ENCODE data around the gene MOB3C. TPM values are rescaled to one million over a fixed set of nuclear protein-coding genes. Genes with fewer than 3 reads are reported as not detected.

Gene MOB3C
- total and polyA plus RNA-seq, 2 experiments from 2014 or later = 5.5 to 6.2 TPM

DNA sequence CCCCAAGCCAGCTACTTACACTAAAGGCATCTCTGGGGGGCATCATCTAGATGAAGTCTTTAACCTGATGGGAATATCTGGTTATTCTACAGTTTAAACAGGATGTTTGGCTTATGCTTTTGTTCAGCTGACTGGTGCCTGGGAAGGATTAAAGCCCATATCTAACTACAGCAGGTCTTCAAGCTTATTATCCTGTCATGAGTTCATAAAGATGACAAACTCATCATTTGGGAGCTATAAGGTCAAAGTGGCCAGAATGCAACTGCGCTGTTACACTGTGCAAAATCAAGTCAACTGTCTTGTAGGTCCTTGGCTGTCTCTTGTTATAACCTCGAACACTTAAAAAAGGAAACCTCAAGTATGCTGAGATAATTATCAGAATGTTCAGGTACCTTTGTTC is 18.6 kb upstream of the MOB3C start:
- no peaks in the 10 kb centered on the region for H3K4me1 ChIP-seq (ENCODE audit: low read depth)
- TF ChIP-seq, protein P1, sequence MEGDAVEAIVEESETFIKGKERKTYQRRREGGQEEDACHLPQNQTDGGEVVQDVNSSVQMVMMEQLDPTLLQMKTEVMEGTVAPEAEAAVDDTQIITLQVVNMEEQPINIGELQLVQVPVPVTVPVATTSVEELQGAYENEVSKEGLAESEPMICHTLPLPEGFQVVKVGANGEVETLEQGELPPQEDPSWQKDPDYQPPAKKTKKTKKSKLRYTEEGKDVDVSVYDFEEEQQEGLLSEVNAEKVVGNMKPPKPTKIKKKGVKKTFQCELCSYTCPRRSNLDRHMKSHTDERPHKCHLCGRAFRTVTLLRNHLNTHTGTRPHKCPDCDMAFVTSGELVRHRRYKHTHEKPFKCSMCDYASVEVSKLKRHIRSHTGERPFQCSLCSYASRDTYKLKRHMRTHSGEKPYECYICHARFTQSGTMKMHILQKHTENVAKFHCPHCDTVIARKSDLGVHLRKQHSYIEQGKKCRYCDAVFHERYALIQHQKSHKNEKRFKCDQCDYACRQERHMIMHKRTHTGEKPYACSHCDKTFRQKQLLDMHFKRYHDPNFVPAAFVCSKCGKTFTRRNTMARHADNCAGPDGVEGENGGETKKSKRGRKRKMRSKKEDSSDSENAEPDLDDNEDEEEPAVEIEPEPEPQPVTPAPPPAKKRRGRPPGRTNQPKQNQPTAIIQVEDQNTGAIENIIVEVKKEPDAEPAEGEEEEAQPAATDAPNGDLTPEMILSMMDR (IDR thresholded peaks at IDR 0.05; ENCODE audit: low read depth, low read length) = no peak
- H3K27ac ChIP-seq = no peak overlapping the region
- no peaks in the 10 kb centered on the region for H3K27me3 ChIP-seq
- DNase-seq (ENCODE audit: low read depth in 1 of 2, low spot score in 1 of 2) = no peak
- peaks cover 42% of the 10 kb centered on the region for H3K36me3 ChIP-seq
- H3K4me3 ChIP-seq = no peak overlapping the region
- H3K9me3 ChIP-seq (ENCODE audit: low read depth) = no peaks in the 10 kb centered on the region

DNA sequence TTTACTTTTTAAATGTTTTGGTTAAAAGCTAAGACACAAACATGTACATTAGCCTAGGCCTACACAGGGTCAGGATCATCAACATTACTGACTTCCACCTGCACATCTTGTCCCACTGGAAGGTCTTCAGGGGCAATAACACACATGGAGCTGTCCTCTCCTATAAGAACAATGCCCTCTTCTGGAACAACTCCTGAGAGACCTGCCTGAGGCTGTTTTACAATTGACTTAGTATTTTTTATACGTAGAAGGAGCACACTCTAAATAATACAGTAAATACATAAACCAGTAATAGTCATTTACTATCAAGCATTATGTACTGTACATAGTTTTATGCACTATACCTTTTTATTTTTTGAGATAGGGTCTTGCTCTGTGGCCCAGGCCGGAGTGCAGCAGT is 14.1 kb upstream of the MOB3C start:
- Histone ChIP-seq H3K4me3 (no peak overlapping the region), H3K36me3 (peaks cover 43% of the 10 kb centered on the region), H3K9me3 (ENCODE audit: low read depth) (no peaks in the 10 kb centered on the region), H3K27me3 (no peaks in the 10 kb centered on the region), H3K4me1 (ENCODE audit: low read depth) (no peaks in the 10 kb centered on the region), H3K27ac (no peak overlapping the region)
- DNase-seq (ENCODE audit: low read depth in 1 of 2, low spot score in 1 of 2) = no peak
- TF ChIP-seq, protein P1 (IDR thresholded peaks at IDR 0.05; ENCODE audit: low read depth, low read length) = no peak

DNA sequence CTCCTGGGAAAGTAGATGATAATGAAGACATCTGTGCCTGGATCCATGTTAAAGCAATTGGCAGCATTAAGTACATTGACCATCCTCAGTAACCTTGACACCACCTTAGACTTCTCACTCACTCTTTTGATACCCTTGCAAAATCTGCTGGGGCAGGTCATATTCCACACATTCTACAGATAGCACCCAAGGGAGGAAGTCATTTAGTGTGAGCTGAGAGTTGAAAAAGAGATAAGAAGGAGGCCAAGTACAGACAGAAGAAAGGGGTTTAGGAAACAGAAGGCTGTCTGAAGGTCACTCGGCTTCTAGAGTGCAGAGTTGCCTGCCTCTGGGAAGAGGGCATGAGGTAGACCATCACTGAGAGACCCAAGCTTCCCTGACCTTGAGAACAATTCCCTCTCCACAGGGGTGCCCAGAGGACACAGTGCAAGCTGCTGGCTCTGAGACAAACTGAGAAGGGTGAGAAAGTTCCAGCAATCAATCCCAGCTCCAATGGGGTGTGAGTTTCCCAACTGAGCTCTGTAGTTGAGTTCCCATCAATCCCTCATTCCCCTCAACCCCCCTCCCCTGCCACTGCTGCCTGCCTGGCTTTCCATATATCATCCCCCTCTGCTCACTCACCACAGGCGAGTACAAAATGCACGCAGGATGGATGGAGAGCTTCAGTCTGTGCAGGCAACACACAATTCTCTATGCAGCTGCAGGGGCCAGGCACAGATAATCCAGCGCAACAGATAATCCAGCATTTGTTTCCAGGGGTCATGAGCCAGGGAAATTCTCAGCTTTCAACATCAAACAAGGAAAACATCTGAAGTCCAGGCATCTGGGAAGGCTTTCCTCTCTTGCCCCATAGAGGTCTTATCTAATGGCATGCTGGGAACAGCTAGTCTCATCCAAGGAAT is 7.4 kb upstream of the MOB3C start:
- Histone ChIP-seq H3K4me1 (ENCODE audit: low read depth) (peaks cover 12% of the 10 kb centered on the region), H3K27ac (no peak overlapping the region), H3K27me3 (no peaks in the 10 kb centered on the region), H3K9me3 (ENCODE audit: low read depth) (no peaks in the 10 kb centered on the region), H3K36me3 (no peaks in the 10 kb centered on the region), H3K4me3 (no peak overlapping the region)
- TF ChIP-seq, protein P1 (IDR thresholded peaks at IDR 0.05; ENCODE audit: low read depth, low read length) = no peak
- peak in 1 of 2 donors; percentile 75 for DNase-seq (ENCODE audit: low read depth in 1 of 2, low spot score in 1 of 2)

DNA sequence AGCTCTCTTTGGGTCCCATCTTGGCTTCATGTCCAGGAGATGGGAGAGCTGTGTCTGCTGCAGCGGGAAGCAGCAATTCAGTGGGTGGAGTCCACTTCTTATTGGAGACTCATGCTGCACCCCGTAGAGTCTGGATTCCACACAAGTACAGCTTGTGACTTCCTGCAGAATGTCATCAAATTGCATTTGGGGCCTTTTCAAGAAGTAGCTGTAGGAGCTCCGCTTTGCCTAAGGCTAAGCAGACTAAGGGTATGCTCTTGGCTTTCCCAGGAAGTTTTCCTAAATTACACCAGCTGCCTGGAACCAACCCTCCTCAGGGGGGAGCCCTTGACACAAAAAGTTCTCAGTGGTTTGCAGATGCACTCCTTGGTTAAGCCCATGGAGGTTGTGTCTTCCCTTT is 5.7 kb upstream of the MOB3C start:
- peaks cover 14% of the 10 kb centered on the region for H3K4me1 ChIP-seq (ENCODE audit: low read depth)
- H3K4me3 ChIP-seq = no peak overlapping the region
- H3K27ac ChIP-seq = no peak overlapping the region
- DNase-seq (ENCODE audit: low read depth in 1 of 2, low spot score in 1 of 2) = peak in 1 of 2 donors; percentile 50
- no peaks in the 10 kb centered on the region for H3K27me3 ChIP-seq
- TF ChIP-seq, protein P1 (IDR thresholded peaks at IDR 0.05; ENCODE audit: low read depth, low read length) = peak; percentile 56
- H3K36me3 ChIP-seq = no peaks in the 10 kb centered on the region
- no peaks in the 10 kb centered on the region for H3K9me3 ChIP-seq (ENCODE audit: low read depth)

DNA sequence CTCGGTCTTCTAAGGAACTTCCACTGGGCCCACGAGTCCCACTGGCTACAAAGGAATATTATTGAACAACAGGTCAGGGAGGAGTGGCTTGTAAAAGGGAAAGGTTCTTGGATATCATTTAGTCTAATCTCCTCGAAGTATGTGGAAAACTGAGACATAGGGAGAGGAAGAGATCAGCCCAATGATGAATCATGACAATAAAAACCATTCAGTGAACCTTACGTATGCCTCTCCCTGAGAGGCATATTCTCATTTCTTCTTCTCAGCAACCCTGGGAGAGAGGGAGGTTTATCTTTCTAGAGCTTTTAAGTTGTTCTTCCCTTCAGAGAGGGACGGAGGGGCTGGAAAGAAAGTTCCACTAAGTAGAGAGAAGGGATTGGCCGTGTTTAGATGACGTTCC is 5.3 kb upstream of the MOB3C start:
- Histone ChIP-seq H3K4me3 (no peak overlapping the region), H3K27ac (no peak overlapping the region), H3K36me3 (no peaks in the 10 kb centered on the region), H3K9me3 (ENCODE audit: low read depth) (no peaks in the 10 kb centered on the region), H3K27me3 (no peaks in the 10 kb centered on the region), H3K4me1 (ENCODE audit: low read depth) (peaks cover 18% of the 10 kb centered on the region)
- TF ChIP-seq, protein P1 (IDR thresholded peaks at IDR 0.05; ENCODE audit: low read depth, low read length) = no peak
- no peak for DNase-seq (ENCODE audit: low read depth in 1 of 2, low spot score in 1 of 2)
